HFF-Myc (cell line): Measurements from ENCODE around the gene ZKSCAN4.
A peak's percentile ranks its signal among the peaks of the same experiment; 100 is the strongest.

Experiments
- DNase-seq: peaks from one replicate; pipeline ENCODE4 v3.0.0-alpha.2; 2011; ENCODE audit warnings: low read depth; ENCODE audit errors: extremely low read depth
- H3K4me3 ChIP-seq: replicated peaks from 2 replicates; pipeline ENCODE4 v1.5.1; 2011; ENCODE audit warnings: low read depth, mild to moderate bottlenecking, control low read depth, low read length
- TF ChIP-seq, protein P1 (sequence below): IDR thresholded peaks from 2 replicates; pipeline ENCODE4 v1.5.1; 2012; ENCODE audit warnings: mild to moderate bottlenecking, low read depth, low read length, control low read depth; ENCODE audit errors: missing control alignments

The ZKSCAN4 gene

DNA sequence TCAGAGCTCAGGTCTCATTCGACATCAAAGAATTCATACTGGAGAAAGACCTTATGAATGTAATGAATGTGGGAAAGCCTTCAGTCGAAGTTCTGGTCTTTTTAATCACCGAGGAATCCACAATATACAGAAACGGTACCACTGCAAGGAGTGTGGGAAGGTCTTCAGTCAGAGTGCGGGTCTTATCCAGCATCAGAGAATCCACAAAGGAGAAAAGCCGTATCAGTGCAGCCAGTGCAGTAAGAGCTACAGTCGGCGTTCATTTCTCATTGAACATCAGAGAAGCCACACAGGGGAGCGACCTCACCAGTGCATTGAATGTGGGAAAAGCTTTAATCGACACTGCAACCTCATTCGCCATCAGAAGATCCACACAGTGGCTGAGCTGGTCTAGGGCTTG lies 19.3 kb downstream of the ZKSCAN4 start:
- TF ChIP-seq, protein P1, sequence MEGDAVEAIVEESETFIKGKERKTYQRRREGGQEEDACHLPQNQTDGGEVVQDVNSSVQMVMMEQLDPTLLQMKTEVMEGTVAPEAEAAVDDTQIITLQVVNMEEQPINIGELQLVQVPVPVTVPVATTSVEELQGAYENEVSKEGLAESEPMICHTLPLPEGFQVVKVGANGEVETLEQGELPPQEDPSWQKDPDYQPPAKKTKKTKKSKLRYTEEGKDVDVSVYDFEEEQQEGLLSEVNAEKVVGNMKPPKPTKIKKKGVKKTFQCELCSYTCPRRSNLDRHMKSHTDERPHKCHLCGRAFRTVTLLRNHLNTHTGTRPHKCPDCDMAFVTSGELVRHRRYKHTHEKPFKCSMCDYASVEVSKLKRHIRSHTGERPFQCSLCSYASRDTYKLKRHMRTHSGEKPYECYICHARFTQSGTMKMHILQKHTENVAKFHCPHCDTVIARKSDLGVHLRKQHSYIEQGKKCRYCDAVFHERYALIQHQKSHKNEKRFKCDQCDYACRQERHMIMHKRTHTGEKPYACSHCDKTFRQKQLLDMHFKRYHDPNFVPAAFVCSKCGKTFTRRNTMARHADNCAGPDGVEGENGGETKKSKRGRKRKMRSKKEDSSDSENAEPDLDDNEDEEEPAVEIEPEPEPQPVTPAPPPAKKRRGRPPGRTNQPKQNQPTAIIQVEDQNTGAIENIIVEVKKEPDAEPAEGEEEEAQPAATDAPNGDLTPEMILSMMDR = no peak
- H3K4me3 ChIP-seq = no peak overlapping the region
- no peak for DNase-seq

DNA sequence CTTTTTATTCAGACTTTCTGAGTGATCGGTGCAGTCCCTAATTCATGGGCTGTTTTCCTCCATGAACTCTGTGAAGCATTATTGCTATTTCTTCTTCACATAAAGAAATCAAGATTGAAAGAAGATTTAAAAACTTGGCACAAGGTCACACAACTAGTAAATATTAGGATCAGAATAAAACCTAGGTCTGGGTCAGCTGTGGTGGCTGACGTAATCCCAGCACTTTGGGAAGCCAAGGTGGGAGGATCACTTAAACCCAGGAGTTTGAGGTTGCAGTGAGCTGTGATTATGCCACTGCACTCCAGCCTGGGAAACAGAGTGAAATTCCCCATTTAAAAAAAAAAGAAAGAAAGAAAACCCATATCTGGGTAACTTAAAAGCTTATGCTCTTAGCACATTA lies 25.6 kb downstream of the ZKSCAN4 start:
- DNase-seq = no peak
- TF ChIP-seq, protein P1 = no peak
- H3K4me3 ChIP-seq = peak overlapping the region; percentile 72; the same call in 1 of the 2 replicates

DNA sequence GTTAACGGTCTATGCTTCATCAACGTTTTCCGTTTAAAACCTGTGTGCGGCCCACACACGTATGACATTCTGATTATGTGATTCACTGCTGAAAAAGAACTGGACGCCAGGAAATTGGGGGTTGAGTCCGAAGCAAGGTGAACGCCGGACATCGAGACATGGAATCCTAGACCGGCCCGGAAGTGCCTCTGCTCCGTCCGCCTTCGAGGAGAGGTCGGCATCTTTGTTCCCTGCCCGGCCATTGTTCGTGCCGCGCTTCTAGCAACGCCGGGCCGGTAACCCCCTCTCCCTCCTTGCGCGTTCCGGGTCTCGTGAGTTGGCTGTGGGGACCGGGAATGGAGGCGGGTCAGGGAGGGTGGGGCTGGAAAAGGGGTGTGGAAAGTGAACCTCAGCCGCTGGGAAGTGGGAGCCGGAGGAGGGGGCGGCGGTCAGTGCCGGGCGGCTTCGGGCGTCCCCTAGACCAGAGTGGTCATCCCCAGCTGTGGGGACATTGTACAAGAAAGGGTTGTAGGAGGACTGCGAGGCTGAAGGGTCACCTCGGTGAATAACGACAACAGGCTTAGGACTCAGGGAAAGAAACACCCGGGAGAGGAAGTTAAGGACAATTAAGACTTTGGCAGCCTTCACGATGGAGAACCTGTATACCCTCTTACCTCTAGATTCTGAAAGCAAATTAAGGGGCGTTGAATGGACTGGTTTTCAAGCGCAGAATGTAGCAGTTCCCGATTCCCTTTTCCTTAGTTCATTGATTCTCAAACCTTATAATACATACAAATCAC lies 26.8 kb downstream of the ZKSCAN4 start, which contains the start of gene ZSCAN9:
ZSCAN9 (plus strand) TSS at position 220 of the 779 bp plus-strand sequence. CDS start 1,810 bp downstream, outside the sequence.
- TF ChIP-seq, protein P1 = no peak
- DNase-seq = peak; percentile 77
- peak within 1 kb of the TSS; percentile 72 for H3K4me3 ChIP-seq

DNA sequence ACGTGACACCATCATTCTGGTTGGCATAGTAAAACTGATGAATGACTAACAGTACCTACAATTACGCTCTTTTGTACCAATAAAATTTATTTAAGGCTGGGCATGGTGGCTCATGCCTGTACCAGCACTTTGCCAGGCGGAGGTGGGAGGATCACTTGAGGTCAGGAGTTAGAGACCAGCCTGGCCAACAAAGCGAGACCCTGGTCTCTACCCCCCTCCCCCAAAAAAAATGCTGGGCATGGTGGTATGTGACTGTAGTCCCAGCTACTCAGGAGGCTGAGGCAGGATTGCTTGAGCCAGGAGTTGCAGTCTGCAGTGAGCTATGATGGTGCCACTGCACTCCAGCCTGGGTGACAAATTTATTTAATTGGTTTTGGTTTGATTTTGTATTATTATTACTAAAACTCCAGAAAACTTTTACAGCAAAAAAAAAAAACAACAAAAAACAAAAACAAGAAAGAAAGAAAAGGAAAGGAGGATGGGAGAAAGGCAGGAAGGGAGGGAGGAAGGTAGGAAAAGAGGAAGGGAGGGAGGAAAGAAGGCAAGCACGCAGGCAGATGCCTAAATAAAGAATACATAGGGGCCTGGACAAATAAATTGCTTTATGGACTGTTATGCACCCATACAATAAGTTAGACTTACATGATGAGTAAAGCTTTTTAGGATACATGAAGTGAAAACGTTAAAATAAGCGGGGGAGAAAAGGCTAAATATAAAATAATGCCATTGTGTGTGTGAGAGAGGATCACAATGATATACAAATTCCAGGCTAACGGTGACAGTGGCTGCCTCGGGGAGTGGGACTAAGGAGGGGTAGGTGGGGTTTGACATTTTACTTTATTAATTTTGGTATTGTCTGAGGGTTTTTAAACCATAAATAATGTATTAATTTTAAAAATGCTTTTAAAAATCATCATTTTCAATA lies 27.7 kb downstream of the ZKSCAN4 start:
- peak overlapping the region; percentile 72 for H3K4me3 ChIP-seq

DNA sequence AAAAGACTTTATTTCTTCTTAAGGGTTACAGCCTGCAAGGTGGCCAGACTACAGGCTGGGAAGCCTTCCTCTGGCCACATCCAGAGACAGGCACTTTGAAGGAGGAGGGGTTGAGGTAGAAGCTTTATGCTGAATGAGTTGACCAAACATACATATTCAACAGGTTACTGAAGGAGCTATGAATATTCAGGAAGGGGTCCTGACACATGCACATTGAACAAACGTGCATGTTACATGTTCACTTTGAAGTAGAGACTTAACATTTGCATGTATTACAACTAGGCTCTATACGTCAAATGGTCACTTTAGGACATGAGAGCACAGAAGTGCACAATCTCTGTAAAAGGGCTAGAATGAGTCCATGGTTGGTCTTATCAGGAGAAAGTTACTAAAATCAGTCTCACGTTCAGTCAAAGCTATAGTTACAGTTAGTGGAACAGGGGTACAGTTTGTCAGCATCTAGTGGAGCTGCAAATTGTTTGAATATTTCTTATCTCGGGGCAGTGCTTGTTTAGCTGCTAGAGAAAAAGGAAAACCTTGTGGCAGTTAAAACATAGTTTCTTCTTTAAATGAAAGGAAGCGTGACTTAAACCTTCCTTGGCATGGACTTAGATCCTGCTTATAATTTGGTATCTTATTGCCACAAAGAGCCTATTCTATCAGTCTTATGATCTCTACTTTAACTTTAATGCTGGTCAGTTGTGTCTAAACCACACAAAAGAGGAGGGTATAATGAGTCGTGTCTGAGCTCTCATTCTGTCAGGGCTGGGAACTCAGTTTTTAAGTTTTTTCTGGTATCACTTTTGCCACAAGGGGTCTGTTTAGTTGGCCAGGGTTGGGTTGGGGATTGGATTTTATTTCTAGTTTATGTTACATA lies 31.6 kb downstream of the ZKSCAN4 start:
- no peak for DNase-seq
- H3K4me3 ChIP-seq = no peak overlapping the region
- TF ChIP-seq, protein P1 = no peak

More for the DNA sequence above, 27.7 kb downstream of the ZKSCAN4 start:
- TF ChIP-seq, protein P1 = no peak
- DNase-seq = no peak
